NCI-H510A treated with DMSO at 0.1 percent for 48 hours (cell line): ENCODE results near the gene CNTD1.

ENCODE experiments used
- DNase-seq: peaks from one replicate; lab custom pipeline; 2025; lab: John Stamatoyannopoulos, UW

Gene CNTD1

DNA sequence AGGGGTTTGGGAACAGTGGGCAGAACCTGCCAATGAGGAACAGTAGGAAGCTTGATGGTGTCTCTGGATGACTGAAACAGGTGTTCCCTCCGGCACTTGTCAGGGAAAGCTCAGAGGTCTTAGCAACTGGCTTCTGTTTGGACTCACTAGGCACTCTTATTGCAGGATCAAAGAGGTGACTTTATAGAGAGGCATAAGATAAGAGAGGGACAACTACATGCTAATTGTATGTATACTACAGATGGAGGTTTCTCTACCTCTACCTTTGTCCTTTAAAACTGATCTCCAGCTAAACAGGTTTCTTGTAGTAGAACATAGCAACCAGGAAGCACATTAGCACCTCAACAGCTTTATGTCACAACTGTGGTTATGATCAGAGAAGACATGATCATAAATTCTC, 7.6 kb downstream of the CNTD1 start:
- no peak for DNase-seq

DNA sequence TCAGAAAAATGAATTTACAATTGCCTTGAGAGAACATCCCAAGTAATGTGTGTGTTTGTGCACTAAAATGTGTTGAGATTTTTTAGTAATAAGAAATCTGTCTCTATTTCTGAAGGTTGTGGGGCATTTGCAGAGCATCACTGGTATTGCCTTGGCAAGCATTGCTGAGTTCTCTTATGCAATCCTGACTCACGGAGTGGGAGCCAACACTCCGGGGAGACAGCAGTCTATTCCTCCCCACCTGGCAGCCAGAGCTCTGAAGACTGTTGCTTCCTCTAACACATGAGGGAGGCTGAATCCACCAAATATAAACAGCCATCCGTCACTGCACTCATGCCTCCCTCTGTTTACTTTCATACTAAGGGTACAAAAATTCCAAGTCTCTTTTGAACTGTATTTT, 10.6 kb downstream of the CNTD1 start:
- DNase-seq: no peak

DNA sequence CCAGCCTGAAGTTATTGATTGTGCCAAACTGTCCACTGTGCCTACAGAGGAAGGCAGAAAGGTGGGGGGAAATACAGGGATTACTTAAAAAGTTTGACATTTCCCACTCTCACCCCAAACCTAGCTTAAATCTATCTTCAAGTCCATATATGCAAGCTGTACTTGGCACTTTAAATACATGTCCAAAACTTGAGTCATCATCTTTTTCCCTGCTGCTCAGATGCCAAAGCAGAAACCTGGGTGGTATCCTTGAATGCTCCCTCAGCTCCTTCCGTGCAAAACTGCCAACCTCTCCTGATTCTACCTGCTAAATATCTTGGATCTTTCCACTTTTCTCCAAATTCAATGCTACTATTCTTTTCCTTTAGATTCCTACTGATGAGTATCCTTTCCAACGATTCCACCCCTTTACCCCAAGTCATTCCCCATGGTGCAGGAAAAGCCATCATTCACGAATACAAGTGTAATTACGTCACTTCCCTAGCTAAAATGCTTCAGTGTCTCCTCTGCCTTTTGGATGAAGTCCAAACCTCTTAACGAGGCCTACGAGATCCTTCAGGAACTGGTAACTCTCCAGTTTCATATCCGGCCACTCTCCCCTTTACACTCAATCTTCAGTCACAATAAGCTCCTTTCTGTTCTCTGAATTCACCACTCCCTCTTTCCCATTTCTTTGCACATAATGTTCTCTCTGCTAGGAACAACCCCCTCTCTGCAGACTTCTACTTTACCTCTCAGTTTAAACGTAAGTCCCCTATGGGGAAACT, 16.2 kb downstream of the CNTD1 start:
- DNase-seq: no peak

DNA sequence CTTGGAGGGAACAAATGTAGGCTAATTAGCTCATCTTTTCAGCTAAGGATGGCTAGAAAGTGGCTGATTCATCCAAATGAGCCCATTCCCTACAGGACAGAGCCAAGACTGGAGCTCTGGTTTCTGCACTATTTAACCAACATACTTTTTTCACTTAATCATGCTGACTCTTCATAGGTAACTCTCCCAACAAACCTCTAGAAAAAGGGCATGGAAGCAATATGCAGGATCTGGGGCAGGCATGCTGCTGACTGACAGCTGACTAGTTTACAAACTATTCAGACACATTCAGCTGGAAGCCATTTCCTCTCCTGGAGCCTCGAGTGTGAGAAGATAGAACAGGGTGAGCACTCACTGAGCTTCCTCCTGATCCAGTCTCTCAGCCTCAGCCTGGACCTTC, 19.2 kb downstream of the CNTD1 start:
- no peak for DNase-seq

DNA sequence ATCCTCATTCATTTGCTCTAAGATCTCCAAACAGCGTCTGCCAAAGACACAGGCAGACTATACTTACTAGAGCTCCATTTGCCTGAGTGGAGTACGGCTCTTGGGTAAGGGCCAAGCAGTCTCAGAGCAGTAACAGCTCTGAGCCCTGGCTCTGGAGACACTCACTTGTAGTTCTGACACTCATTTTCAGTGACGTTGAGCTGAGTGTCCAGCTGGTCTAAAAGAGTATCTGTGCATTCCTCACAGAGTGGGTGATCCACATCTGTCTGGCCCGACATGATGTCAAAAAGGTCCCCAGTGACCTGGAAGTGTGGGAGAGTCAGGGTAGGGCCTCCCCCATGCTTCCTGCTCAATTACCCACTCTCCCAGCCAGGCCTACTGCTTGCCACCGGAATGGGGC, 19.7 kb downstream of the CNTD1 start:
- no peak for DNase-seq

DNA sequence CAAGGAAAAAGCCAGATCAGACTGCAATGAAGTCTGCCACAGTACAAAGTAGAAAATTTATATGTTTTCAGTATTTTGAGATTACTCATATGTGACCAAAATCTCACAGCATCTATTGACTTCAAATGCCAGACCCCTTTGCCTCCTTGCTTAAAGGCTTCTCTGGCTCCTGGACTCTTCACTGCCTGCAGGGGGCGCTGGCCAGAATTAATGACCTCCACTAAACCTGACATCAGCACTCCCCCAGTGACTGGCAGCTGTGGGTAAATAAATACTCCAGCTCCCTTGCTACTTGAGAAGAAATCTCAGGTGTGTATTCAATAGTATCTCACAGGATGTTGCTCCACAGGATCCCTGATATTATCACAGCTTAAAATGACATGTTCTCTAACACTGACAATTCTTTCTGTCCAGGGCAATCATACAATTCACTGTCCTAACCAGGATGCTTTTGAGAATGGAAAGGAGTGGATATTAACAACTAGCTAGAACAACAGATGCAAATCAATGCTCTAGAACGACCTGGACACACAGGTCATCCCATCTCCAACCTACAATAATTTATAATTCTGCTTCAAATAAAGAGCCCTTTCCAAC, 21.4 kb downstream of the CNTD1 start:
- peak; percentile 68 for DNase-seq

DNA sequence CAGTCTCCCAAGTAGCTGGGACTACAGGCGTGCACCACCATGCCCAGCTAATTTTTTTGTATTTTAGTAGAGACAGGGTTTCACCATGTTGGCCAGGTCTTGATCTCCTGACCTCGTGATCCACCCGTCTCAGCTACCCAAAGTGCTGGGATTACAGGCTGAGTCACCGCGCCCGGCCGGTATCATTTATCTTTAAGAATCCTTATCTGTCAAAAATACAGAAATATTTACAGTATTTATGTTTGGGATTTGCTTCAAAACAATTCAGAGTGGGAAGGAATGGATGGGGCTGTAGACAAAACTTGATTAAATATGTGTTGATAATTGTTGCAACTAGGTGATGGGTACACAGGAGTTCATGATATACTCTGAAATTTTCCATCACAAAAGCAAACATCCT, 22.5 kb downstream of the CNTD1 start:
- DNase-seq: no peak

DNA sequence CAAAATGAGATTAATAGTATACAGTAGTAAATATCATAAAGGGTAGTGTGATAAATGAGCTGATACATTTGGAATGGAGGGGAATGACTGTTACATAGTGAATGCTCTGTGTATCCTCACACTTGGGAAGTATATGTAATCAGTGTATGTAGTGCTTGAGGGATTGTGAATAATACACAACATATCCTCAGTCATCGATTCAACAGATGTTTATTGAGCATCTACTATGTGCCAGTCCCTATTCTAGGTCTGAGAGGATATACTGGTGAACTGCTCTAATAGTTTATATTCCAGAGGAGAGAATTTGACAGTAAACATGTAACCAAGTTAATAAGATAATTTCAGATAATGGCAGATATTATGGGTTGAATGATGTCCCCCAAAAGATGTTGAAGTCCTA, 28.8 kb downstream of the CNTD1 start:
- no peak for DNase-seq

DNA sequence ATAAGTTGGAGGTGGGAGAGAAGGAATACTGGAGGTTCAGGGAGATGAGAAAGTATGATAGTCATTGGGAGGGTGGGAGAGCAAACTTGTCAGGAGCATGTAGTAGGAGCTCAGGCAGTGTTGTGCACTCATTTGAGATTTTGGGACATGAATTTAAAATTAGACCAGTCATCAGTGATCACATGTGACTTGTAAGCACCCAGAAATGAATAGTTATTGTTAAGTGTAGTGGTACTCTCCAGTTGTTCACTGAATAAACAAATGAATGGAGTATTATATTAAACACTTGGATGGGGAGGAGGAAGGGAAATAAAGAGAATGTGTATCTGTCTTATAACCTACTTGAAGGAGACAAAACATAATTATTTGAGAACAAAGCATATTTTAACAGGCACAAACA, 32.3 kb downstream of the CNTD1 start:
- no peak for DNase-seq

DNA sequence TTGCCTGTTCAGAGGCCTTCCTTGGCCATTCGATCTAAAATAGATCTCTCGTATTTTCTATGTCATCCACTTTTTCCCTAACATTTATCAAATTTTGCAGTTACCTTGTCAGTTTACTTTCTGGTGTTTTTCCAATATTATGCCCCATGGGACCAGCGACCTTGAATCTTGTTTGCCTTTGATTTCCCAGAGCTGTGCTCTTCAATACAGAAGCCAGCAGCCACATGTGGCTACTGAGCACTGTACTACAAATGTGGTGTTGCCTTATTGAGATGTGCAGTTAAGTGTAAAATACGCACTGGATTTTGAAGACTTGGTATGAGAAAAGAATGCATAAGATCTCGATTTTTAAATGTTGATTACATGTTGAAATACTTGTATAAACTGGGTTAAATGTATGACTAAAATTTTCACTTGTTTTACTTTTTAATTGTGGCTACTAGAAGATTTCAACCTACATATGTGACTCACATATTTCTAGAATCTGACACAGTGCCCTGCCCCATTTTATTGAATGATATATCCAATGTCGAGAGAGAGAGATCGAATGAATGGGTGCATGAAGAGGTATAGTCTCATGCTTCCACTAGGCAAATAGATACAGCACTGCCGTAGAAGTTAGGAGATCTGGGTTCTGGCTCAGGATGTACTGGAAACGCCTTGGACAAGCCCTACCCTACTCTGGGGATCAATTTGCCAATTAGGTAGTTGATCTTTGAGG, 33.7 kb downstream of the CNTD1 start:
- peak; percentile 66 for DNase-seq

DNA sequence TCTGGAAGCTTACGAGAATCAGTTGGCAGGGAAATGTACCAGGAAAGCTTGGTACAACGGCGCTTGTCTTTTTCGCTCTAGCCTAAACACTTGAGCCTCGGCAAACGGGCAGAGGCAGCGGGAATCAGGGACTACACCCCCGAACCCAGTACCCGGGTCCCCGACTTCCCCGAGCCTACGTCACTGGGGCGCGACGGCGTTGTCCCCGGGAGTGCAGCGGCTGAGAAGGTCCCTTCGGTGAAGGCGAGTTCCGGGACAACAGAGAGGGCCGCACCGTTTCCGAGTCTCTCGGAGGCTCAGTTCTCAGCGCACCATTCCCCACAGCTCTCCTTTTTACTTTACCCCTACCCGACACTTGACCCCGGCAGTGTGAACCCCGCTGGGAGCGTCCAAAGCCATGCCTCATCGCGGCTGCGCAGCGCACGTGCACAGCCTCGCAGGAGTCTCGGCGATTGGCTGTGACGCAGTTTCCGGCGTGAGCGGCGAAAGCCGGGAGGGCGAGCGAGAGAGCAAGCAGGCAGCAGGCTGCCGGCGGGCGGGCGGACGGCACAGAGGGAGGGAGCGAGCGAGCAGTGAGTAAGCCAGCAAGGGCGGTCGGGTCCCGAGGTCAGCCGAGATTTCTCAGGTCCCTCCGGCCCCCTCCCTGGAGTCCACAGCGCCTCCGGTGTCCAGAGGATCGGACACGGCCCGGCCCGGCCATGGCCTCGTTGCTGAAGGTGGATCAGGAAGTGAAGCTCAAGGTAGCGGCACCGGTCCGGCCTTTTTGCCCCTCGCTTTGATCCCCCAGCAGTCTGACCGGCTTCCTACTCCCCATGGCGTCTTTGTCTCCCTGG, 34.5 kb downstream of the CNTD1 start, which contains the start of gene PSME3:
Gene PSME3, plus strand, starts transcription at position 464 of the 833 bp plus-strand sequence. Its CDS starts 235 bp downstream, at position 699.
- DNase-seq: peak; percentile 71

DNA sequence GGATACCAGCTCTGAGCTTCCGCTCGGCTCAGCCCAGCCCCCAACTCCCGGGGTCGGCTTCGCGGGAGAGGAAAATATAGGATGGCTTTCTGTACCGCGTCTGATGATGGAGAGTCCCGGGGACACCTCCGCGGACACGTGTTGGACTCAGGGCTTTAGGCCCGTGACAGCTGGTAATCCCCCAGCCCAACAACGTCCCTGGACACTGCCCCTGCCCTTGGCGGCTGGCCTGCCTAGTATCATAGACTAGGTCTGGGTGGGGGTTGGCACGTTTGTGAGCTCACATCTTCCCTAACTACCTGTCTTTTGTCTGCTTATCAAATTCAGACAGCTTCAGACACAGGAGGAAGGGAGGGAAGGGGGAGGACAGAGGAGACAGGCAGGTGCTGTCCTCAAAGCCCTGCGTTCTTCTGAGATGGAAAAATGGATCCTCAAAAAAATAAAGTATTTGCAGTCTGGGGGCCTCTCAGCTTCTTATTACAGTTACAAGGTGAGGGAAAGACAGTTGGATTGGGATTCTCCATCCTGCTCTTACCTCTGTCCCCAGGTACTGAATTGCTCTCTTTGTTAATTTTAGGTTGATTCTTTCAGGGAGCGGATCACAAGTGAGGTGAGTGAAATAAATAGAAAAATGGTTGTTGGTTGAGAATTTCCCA, 35.2 kb downstream of the CNTD1 start:
- DNase-seq: no peak

DNA sequence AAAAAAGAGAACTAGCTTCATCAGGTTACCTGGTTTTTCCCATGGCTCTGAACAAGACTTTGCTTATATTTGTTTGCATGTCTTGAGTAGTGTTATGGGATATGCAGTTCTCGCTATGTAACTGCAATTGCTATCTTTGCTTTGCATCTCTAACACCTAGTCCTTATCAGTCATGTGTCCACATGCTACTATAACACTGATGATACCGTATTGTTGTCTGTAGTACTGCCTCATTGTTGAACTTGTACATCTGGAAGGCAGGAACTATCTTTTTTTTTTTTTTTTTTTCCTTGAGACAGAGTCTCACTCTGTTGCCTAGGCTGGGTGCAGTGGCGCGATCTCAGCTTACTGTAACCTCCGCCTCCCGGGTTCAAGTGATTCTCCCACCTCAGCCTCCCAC, 37.1 kb downstream of the CNTD1 start:
- DNase-seq: no peak

DNA sequence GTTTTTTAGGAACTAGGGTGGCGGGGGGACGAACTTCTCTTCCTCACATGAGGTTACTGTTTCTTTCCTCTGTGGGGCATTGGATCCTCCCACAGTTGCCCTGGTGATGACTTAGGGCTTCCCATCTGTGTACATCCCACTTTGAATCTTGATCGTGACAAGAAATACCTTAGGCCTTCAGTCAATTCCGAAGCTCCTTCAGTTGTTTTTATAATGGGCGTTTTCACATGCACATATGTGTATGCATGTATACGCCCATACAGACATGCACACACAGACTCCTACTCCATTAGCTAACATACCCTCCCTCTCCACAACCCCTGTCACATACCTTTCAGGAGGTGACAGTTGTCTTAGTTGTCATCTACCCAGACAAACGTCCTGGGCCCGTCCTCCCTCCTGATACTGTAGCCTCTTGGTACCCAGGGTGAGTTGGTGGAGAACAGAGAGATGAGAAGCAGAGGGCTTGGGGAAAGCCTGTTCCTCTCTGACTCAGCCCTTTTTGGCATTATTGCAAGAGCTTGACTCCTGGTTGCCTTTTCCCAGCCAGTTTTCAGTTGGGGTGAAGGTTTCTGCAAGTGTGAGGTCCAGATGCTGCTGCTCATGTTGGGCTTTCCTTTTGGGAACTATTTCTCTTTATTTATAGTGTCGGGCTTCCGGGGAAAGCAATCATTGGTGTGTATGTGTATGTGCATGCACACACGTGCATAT, 43.5 kb downstream of the CNTD1 start:
- no peak for DNase-seq

DNA sequence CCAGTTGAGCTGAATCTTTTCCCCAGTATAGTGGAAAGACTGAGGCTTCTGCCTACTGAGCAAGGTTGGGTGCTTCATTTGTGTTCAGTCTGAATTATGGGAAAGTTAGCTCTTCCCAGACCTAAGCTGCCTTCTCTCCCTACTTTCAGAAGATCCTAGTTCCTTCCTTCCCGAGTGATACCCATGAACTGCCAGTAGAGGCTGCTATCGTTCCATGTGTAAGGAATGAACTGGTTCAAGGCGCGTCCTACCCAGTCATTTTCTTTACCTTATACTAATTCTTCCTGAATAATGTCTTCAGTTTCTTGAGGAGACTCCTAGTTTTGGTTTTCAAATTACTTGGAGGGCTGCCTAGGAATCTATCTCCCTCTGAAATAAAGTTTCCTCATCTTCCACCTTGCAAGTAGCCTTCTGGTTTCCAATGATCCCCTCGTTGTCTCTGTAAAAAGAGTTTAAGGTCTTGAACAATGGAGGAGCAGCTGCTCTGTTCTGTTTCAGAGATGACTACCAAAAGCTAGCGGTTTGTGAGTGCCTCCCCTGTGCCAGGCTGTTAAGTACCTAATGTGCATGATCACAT, 44.8 kb downstream of the CNTD1 start:
- DNase-seq: peak; percentile 63

DNA sequence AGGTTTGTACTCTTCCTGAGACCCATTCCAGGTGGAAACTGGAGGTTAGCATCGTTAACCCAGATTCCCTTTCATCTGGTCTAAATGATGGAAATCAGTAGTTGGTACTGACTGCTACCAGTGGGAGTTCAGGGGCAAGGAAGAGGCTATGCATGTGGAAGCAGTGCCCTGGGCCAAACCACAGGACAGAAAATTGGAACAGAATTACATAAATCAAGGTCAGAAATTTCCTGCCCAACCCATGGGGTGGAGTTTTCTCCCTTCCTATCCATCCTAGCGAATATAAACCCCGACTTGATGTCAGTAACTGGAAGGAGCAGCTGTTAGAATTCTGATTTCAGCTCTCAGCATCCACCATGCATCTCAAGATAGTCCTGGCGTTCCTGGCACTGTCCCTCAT, 45.6 kb downstream of the CNTD1 start, which contains the start of gene AOC2:
Gene AOC2, plus strand, starts transcription at position 310 of the 400 bp plus-strand sequence. Its CDS starts 47 bp downstream, at position 357.
- DNase-seq: no peak

DNA sequence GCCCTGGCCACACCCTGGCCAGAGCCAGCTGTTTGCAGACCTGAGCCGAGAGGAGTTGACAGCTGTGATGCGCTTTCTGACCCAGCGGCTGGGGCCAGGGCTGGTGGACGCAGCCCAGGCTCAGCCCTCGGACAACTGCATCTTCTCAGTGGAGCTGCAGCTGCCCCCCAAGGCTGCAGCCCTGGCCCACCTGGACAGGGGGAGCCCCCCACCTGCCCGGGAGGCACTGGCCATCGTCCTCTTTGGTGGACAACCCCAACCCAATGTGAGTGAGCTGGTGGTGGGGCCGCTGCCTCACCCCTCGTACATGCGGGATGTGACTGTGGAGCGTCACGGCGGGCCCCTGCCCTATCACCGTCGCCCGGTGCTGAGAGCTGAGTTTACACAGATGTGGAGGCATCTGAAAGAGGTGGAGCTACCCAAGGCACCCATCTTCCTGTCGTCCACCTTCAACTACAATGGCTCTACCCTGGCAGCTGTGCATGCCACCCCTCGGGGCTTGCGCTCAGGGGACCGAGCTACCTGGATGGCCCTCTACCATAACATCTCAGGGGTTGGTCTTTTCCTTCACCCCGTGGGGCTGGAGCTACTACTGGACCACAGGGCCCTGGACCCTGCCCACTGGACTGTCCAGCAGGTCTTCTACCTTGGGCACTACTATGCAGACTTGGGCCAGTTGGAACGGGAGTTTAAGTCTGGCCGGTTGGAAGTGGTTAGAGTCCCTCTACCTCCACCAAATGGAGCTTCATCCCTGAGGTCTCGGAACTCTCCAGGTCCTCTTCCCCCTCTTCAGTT, 46.3 kb downstream of the CNTD1 start:
- DNase-seq: no peak

DNA sequence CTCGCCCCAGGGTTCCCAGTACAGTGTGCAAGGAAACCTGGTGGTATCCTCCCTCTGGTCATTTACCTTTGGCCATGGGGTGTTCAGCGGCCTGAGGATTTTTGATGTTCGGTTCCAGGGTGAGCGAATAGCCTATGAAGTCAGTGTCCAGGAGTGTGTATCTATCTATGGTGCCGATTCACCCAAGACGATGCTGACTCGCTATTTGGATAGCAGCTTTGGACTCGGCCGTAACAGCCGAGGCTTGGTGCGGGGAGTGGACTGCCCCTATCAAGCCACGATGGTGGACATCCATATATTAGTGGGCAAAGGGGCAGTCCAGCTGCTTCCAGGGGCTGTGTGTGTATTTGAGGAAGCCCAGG, 46.9 kb downstream of the CNTD1 start:
- no peak for DNase-seq

DNA sequence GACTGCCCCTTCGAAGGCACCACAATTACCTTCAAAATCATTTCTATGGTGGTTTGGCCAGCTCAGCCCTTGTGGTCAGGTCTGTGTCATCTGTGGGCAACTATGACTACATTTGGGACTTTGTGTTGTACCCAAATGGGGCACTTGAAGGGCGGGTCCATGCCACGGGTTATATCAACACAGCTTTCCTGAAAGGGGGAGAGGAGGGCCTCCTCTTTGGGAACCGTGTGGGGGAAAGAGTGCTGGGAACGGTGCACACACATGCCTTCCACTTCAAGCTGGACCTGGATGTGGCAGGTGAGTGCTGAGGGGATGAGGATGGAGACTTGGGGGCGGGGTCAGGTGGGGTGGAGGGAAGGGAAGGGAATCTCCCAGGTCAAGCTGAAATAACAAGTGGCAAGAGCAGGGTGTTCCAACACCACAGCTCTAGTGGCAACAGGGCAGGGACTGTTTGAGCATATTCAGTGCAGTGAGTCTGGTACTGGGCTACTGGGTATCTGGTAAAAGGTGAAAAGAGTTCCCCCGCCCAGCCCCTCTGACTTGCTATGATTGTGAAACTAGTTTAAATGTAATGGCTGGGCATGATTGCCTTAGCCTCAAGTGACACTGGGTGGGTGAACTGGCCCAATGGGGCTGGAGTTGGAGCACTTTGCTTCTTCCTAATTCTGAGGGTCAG, 47.4 kb downstream of the CNTD1 start:
- DNase-seq: no peak
